ENCODE results near the gene CSF1. TPM values are rescaled to one million over a fixed set of nuclear protein-coding genes. Genes with fewer than 3 reads are reported as not detected.

The CSF1 gene
- total RNA-seq, 4 donors from 2014 or later: 9.7 to 63.1 (median 14.4) TPM

DNA sequence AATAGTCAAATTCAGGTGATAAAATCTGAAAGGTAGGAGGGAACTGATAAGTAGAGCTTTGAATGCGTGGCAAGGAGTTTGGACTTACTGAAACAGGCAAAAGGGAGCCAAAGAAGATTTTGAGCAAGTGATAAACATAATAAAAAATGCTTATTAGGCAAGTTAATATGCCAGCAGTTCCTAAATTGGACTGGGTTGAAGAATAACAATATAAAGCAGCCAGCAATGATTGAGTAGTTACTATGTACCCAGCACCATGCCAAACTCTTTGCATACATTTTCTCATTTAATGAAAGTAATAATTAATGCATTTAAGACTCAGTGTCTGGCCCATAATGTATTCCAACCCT, 50.1 kb downstream of the CSF1 start:
- Histone ChIP-seq H3K27me3 (no peaks in the 10 kb centered on the region), H3K36me3 (no peaks in the 10 kb centered on the region), H3K27ac (peak overlapping the region in 2 of 4 donors; percentile 47 to 49), H3K9me3 (no peaks in the 10 kb centered on the region), H3K4me3 (no peak overlapping the region), H3K4me1 (peaks cover 8 to 21% (median 18%) of the 10 kb centered on the region in 4 donors)
- intact Hi-C loops (cut with DNase I; ENCODE audit: low total_unique reads): no loop called here
- TF ChIP-seq POLR2AphosphoS5 (IDR thresholded peaks at IDR 0.05): no peak
- TF ChIP-seq EP300 (IDR thresholded peaks at IDR 0.05; ENCODE audit: low read depth): no peak
- TF ChIP-seq, protein P1, sequence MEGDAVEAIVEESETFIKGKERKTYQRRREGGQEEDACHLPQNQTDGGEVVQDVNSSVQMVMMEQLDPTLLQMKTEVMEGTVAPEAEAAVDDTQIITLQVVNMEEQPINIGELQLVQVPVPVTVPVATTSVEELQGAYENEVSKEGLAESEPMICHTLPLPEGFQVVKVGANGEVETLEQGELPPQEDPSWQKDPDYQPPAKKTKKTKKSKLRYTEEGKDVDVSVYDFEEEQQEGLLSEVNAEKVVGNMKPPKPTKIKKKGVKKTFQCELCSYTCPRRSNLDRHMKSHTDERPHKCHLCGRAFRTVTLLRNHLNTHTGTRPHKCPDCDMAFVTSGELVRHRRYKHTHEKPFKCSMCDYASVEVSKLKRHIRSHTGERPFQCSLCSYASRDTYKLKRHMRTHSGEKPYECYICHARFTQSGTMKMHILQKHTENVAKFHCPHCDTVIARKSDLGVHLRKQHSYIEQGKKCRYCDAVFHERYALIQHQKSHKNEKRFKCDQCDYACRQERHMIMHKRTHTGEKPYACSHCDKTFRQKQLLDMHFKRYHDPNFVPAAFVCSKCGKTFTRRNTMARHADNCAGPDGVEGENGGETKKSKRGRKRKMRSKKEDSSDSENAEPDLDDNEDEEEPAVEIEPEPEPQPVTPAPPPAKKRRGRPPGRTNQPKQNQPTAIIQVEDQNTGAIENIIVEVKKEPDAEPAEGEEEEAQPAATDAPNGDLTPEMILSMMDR (IDR thresholded peaks at IDR 0.05): no peak
- no peak for TF ChIP-seq POLR2A (IDR thresholded peaks at IDR 0.05)
- 21 to 37% methylated on average over 1 of the region's 1 CpG for WGBS, 2 donors (ENCODE audit: low coverage in 1 of 2)
- DNase-seq: no peak
- in situ Hi-C loops (cut with MboI; ENCODE audit: low pct_ligation_motif_present in 1 of 4, low pct_unique_long_range_greater_than_20kb in 1 of 4, low sequenced_read_pairs in 3 of 4): no loop called here

DNA sequence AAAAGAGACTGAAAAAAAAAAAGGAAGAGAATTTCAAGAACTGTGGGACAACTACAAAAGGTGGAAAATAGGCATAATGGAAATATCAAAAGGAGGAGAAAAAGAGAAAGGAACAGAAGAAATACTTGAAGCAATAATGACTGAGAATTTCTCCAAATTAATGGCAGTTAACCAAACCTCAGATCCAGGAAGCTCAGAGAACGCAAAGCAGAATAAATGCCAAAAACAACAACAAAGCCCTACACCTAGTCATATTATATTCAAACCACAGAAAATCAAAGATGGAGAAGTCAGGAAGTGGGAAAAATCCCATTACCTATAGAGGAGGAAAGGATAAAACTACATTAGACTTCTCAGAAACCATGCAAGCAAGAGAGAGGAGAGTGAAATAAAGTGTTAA, 53.2 kb downstream of the CSF1 start:
- Histone ChIP-seq H3K4me3 (no peak overlapping the region), H3K27me3 (no peaks in the 10 kb centered on the region), H3K36me3 (no peaks in the 10 kb centered on the region), H3K27ac (no peak overlapping the region), H3K9me3 (no peaks in the 10 kb centered on the region), H3K4me1 (peaks cover 8 to 20% (median 15%) of the 10 kb centered on the region in 4 donors)
- in situ Hi-C loops (cut with MboI; ENCODE audit: low pct_ligation_motif_present in 1 of 4, low pct_unique_long_range_greater_than_20kb in 1 of 4, low sequenced_read_pairs in 3 of 4) (no loop called here), intact Hi-C loops (cut with DNase I; ENCODE audit: low total_unique reads) (no loop called here)
- 45 to 94% methylated on average over 1 of the region's 1 CpG for WGBS, 2 donors (ENCODE audit: low coverage in 1 of 2)
- TF ChIP-seq EP300 (IDR thresholded peaks at IDR 0.05; ENCODE audit: low read depth): no peak
- TF ChIP-seq, protein P1 (IDR thresholded peaks at IDR 0.05): no peak
- no peak for TF ChIP-seq POLR2AphosphoS5 (IDR thresholded peaks at IDR 0.05)
- DNase-seq: no peak

DNA sequence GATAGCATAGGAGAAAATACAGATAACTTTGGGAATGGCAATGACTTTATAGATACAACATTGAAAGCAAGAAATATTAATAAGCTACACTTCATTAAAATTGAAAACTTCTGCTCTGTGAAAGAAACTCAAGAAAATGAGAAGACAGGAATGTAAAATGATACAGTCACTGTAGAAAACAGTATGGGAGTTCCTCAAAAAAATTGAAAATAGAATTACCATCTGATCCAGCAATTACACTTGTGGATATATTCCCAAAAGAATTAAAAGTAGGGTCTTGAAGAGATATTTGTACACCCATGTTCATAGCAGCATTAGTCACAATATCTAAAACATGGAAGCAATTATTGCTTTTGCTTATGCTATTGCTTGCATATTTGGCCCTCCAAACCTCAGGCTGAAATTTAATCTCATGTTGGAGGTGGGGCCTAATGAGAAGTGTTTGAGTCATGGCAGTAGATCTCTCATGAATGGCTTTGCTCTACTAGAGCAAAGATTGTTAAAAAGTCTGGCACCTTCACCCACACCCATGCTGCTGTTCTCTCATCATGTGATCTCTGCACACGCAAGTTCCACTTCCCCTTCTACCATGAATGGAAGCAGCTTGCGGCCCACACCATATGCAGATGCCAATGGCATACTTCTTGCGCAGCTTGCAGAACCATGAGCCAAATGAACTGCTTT, 58.6 kb downstream of the CSF1 start:
- no peaks in the 10 kb centered on the region for H3K36me3 ChIP-seq
- DNase-seq: no peak
- in situ Hi-C loops (cut with MboI; ENCODE audit: low pct_ligation_motif_present in 1 of 4, low pct_unique_long_range_greater_than_20kb in 1 of 4, low sequenced_read_pairs in 3 of 4): no loop called here
- no peak overlapping the region for H3K4me3 ChIP-seq
- no peaks in the 10 kb centered on the region for H3K27me3 ChIP-seq
- 80 to 87% methylated on average over 1 to 3 of the region's 3 CpGs for WGBS, 2 donors (ENCODE audit: low coverage in 1 of 2)
- intact Hi-C loops (cut with DNase I; ENCODE audit: low total_unique reads): no loop called here
- no peak overlapping the region for H3K27ac ChIP-seq
- no peaks in the 10 kb centered on the region for H3K9me3 ChIP-seq
- TF ChIP-seq EP300 (IDR thresholded peaks at IDR 0.05; ENCODE audit: low read depth) (no peak), POLR2A (IDR thresholded peaks at IDR 0.05) (no peak), POLR2AphosphoS5 (IDR thresholded peaks at IDR 0.05) (no peak)
- TF ChIP-seq, protein P1 (IDR thresholded peaks at IDR 0.05): no peak
- H3K4me1 ChIP-seq: no peaks in the 10 kb centered on the region

DNA sequence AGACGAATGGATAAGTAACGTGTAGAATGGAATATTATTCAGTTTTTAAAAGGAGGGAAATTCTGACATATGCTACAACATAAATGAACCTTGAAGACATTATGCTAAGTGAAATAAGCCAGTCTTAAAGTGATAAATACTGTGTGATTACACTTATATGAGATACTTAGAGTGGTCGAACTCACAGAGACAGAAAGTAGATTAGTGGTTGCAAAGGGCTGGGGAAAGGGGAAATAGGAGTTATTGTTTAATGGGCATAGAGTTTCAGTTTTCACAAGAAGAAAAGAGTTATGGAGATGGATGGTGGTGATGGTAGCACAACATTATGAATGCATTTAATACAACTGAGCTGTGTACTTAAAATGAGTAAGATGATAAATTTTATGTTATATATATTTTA, 59.3 kb downstream of the CSF1 start:
- intact Hi-C loops (cut with DNase I; ENCODE audit: low total_unique reads): no loop called here
- H3K27ac ChIP-seq: no peak overlapping the region
- H3K27me3 ChIP-seq: no peaks in the 10 kb centered on the region
- no peak for DNase-seq
- no peaks in the 10 kb centered on the region for H3K4me1 ChIP-seq
- WGBS, 2 donors (ENCODE audit: low coverage in 1 of 2): 81 to 90% methylated on average over 3 of the region's 3 CpGs
- no peak for TF ChIP-seq POLR2A (IDR thresholded peaks at IDR 0.05)
- no peak overlapping the region for H3K4me3 ChIP-seq
- no peaks in the 10 kb centered on the region for H3K36me3 ChIP-seq
- no peaks in the 10 kb centered on the region for H3K9me3 ChIP-seq
- in situ Hi-C loops (cut with MboI; ENCODE audit: low pct_ligation_motif_present in 1 of 4, low pct_unique_long_range_greater_than_20kb in 1 of 4, low sequenced_read_pairs in 3 of 4): no loop called here

DNA sequence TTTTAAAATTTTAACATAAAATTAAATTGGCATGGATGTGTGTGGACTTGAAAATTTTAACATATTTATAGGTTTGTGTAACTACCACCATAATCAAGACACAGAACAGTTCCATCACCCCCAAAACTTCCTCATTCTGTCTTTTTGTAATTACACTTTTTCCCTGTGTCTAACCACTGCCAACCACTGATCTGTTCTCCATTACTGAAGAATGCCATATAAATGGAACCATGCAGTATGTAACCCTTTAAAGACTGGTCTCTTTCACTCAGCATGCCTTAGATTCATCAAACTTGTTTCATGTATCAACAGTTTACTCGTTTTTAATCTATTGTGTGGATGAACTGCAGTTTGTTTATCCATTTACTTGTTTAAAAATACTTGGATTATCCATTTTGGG, 60.9 kb downstream of the CSF1 start:
- intact Hi-C loops (cut with DNase I; ENCODE audit: low total_unique reads) (no loop called here), in situ Hi-C loops (cut with MboI; ENCODE audit: low pct_ligation_motif_present in 1 of 4, low pct_unique_long_range_greater_than_20kb in 1 of 4, low sequenced_read_pairs in 3 of 4) (no loop called here)
- no peaks in the 10 kb centered on the region for H3K36me3 ChIP-seq
- no peak overlapping the region for H3K4me3 ChIP-seq
- no peaks in the 10 kb centered on the region for H3K4me1 ChIP-seq
- H3K27ac ChIP-seq: no peak overlapping the region
- DNase-seq: no peak
- no peaks in the 10 kb centered on the region for H3K9me3 ChIP-seq
- no peaks in the 10 kb centered on the region for H3K27me3 ChIP-seq
- TF ChIP-seq EP300 (IDR thresholded peaks at IDR 0.05; ENCODE audit: low read depth) (no peak), POLR2AphosphoS5 (IDR thresholded peaks at IDR 0.05) (no peak), POLR2A (IDR thresholded peaks at IDR 0.05) (no peak)
- TF ChIP-seq, protein P1 (IDR thresholded peaks at IDR 0.05): no peak
- WGBS, 2 donors (ENCODE audit: low coverage in 1 of 2): 13 to 24% methylated on average over 1 of the region's 1 CpG

Data from transverse colon (tissue), 4 donors.